Activated CD8-positive, alpha-beta T cell treated with anti-CD3 and anti-CD28 coated beads for 36 hours (primary cell): ENCODE results near the gene KIF26A. TPM values are rescaled to one million over a fixed set of nuclear protein-coding genes. Genes with fewer than 3 reads are reported as not detected.

Experiments used
- ATAC-seq: fragments of 200-7000 bp; cut with Tn5 transposase; one replicate; pipeline ENCODE4 v1.10.0; 2021; ENCODE audit warnings: mild to moderate bottlenecking, moderate library complexity
- CTCF ChIA-PET: fragments of 350-600 bp; sonication (Branson Sonifier 250); formaldehyde crosslinking; loops from one replicate; lab custom pipeline; 2021; ENCODE audit warnings: antibody characterized with exemption; lab: Charles Lee
- POLR2A ChIA-PET: fragments of 350-600 bp; sonication (Branson Sonifier 250); formaldehyde crosslinking; loops from one replicate; lab custom pipeline; 2021; ENCODE audit warnings: antibody characterized with exemption; lab: Charles Lee
- DNase-seq: peaks from one replicate; pipeline ENCODE4 v3.0.0-alpha.2; 2020
- H3K27ac Mint-ChIP-seq: one replicate; pipeline ENCODE4 v1.8.0; 2021; ENCODE audit warnings: mild to moderate bottlenecking, mixed read lengths
- H3K27me3 Mint-ChIP-seq: one replicate; pipeline ENCODE4 v1.8.0; 2021; ENCODE audit warnings: mixed read lengths
- H3K36me3 Mint-ChIP-seq: one replicate; pipeline ENCODE4 v1.8.0; 2021; ENCODE audit warnings: low read depth, mixed read lengths
- H3K4me1 Mint-ChIP-seq: one replicate; pipeline ENCODE4 v1.8.0; 2021; ENCODE audit warnings: low read depth, mixed read lengths
- H3K4me3 Mint-ChIP-seq: one replicate; pipeline ENCODE4 v1.8.0; 2021; ENCODE audit warnings: mild to moderate bottlenecking, moderate library complexity, mixed read lengths
- H3K9me3 Mint-ChIP-seq: one replicate; pipeline ENCODE4 v1.8.0; 2021; ENCODE audit warnings: mixed read lengths
- intact Hi-C: fragments of 100-400 bp; cut with micrococcal nuclease; formaldehyde crosslinking; loops from one replicate; pipeline ENCODE4 v1.10.0; 2022
- total RNA-seq, 2 experiments: library from RNA; stranded (reverse); gene quantifications; one replicate each; pipeline ENCODE4 v1.2.3, GENCODE V29; 2021
- TF ChIP-seq, protein P1 (sequence below): fragments of 200-600 bp; IDR thresholded peaks from one replicate; pipeline ENCODE4 v1.8.0; 2022; ENCODE audit warnings: antibody characterized with exemption, mild to moderate bottlenecking

The KIF26A gene
- total RNA-seq, 2 experiments from 2014 or later = 0.59 to 0.65 TPM

DNA sequence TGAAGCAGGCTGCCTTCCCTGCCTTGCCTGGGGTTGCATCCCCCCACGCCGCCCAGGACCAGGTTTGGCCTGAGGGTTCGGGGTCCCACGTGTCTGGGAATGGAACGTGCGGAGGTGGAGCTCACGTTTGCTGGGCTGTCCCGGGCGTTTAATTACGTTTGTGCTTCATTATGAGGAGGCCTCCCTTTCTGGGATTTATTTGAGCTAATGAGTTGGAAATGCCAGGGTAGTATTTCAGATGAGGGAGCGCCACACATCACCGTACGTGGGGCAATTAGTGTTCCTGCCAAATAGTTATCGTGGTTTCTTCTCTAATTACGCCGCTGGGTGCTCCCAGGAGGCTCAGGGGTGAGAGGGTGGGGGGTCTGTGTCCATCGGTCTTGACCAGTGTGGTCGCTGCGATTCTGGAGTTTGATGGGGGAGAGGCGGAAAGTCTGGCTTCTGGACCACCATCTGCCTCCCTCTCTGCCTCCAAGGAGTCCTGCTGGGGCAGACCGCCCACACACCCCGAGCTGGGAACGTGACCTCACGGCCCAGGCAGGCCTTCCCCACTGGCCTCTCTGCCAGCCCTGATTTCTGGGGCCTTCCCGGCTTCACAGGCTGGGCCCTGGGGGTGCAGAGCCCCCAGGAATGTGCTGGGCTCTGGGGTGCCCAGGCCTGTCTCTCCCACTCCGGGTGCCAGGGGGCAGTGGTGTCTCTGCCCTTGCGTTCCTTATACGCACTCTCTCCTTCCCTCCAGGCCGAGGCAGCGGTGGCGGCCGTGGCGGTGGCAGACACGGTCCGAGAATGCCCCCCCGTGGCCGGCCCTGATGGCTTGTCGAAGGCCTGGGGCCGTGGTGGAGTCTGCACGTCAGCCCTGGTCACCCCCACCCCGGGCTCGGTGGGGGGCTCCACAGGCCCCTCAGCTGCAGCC, 18.9 kb downstream of the KIF26A start:
- no peaks in the 10 kb centered on the region for H3K4me1 Mint-ChIP-seq
- intact Hi-C loops = no loop called here
- ATAC-seq = no peak
- H3K27me3 Mint-ChIP-seq = no peaks in the 10 kb centered on the region
- H3K27ac Mint-ChIP-seq = no peak overlapping the region
- H3K4me3 Mint-ChIP-seq = no peak overlapping the region
- ChIA-PET CTCF (no interaction called here), POLR2A (no interaction called here)
- no peaks in the 10 kb centered on the region for H3K9me3 Mint-ChIP-seq
- TF ChIP-seq, protein P1, sequence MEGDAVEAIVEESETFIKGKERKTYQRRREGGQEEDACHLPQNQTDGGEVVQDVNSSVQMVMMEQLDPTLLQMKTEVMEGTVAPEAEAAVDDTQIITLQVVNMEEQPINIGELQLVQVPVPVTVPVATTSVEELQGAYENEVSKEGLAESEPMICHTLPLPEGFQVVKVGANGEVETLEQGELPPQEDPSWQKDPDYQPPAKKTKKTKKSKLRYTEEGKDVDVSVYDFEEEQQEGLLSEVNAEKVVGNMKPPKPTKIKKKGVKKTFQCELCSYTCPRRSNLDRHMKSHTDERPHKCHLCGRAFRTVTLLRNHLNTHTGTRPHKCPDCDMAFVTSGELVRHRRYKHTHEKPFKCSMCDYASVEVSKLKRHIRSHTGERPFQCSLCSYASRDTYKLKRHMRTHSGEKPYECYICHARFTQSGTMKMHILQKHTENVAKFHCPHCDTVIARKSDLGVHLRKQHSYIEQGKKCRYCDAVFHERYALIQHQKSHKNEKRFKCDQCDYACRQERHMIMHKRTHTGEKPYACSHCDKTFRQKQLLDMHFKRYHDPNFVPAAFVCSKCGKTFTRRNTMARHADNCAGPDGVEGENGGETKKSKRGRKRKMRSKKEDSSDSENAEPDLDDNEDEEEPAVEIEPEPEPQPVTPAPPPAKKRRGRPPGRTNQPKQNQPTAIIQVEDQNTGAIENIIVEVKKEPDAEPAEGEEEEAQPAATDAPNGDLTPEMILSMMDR = no peak
- H3K36me3 Mint-ChIP-seq = no peaks in the 10 kb centered on the region
- no peak for DNase-seq

DNA sequence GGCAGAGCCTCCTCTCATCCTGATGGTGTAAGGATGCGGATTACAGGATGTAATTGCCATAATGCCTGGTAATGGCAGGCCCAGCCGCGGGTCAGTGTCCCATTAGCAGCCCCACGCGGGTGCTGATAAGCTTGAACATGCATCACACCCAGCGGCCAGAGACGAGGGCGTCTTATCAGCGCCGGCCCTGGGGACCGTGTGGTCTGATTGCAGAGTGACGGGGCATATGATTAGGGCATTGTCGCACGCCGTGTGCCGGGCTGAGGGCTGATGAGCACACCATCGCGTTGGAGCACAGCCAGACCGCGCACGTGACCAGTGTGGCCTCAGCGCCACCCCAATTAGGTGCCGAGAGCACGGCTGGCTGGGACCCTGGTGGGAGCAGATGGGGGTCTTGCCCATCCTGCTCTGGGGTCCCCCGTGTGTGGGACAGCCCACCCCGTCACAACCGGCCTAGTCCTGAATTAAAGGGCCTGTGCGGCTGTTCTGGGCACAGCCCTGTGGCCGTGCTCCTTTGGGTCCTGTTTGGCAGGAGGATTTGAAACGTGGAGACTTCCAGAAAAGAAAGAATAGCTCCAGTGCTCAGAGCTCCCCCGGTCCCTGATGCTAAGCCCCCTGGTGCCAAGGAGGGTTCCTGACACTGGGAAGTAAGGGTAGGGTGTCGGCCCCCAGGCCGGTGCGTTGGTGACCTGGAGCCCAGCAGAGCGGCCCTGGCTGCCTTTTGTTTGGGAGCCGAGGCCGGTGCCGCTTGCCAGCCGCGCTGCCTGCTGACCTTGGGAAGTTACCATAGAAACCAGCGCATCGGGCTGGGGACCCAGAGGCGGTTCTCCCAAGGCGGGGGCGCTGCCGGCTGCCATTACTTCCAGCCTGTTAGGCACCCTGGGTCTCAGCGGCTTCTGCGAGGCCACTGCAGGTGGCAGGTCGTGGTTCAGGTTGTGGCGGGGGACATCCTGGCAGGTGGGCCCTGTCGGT, 20.7 kb downstream of the KIF26A start:
- no peak for DNase-seq
- ChIA-PET CTCF (no interaction called here), POLR2A (no interaction called here)
- intact Hi-C loops = no loop called here
- Mint-ChIP-seq H3K4me1 (no peaks in the 10 kb centered on the region), H3K27ac (no peak overlapping the region), H3K4me3 (no peak overlapping the region), H3K27me3 (no peaks in the 10 kb centered on the region), H3K9me3 (no peaks in the 10 kb centered on the region), H3K36me3 (no peaks in the 10 kb centered on the region)
- ATAC-seq = no peak
- TF ChIP-seq, protein P1 = no peak

DNA sequence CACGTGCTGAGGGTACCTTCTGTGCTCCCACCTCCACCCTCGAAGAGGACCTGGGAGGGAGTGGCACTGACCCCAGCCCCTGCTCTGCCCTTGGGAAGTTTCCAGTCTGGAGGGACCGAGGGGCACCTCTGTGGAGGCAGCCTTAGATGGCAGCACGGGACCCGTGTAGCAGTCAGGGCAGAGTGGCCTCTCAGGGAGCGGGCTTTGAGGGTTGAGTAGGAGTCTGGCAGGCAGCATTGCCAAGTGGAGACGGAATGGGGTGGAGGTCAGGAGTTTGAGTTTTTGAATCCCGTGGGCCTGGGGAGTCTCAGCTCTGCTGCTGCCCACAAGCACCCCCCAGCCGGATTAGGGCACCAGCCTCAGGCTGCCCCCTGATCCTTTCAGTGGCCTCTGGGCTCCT, 21.6 kb downstream of the KIF26A start:
- intact Hi-C loops = no loop called here
- ChIA-PET POLR2A (no interaction called here), CTCF (no interaction called here)
- Mint-ChIP-seq H3K9me3 (no peaks in the 10 kb centered on the region), H3K27me3 (no peaks in the 10 kb centered on the region), H3K4me1 (no peaks in the 10 kb centered on the region), H3K4me3 (no peak overlapping the region), H3K27ac (no peak overlapping the region), H3K36me3 (no peaks in the 10 kb centered on the region)
- ATAC-seq = no peak
- no peak for DNase-seq
- TF ChIP-seq, protein P1 = no peak

DNA sequence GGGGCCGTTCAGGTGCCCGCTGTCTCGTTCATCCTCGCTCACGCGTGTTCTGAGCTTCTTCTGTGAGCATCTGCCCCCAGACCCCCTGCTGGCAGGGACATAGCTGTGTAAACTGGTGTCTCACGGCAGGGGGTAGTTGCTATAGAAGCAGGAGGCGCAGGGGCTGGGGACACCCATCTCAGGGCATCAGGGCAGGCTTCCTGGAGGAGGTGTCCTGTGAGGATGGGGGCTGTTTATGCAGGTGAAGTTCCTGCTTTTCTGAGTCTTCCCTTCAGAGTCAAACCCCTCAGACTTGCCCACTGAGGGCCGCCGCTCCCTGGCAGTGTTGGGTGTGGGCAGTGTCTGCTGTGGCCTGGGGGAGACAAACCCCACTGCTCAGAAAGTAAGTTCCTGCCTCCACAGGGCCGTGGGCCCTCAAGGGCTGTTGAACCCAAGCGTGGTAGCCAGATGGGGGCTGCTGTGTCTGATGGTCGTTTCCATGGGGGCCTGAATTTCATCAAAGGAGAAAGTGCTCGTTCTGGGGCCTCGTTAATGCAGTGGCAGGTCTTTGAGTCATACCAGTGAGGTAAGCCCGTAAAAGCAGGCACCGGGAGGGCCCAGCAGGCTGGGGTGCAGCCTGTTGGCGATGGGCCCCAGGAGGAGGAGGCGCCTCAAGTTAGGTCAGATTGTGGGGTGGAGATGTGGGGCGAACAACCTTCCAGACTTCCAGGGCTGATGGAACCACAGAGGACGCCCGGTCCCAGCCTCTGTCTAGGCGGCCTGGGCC, 23.4 kb downstream of the KIF26A start:
- ATAC-seq (no peak), DNase-seq (no peak)
- no peaks in the 10 kb centered on the region for H3K9me3 Mint-ChIP-seq
- ChIA-PET POLR2A (no interaction called here), CTCF (no interaction called here)
- H3K36me3 Mint-ChIP-seq = no peaks in the 10 kb centered on the region
- no peak overlapping the region for H3K4me3 Mint-ChIP-seq
- H3K27ac Mint-ChIP-seq = no peak overlapping the region
- TF ChIP-seq, protein P1 = no peak
- intact Hi-C loops = no loop called here
- no peaks in the 10 kb centered on the region for H3K27me3 Mint-ChIP-seq
- no peaks in the 10 kb centered on the region for H3K4me1 Mint-ChIP-seq
